Measurements from ENCODE around the gene EXD3.

EXD3 gene

GRCh38 chr9:137352511-137353222, 70.3 kb downstream of the EXD3 start:
- DNase-seq (ENCODE audit: low read depth), result no peak
- no peak overlapping the region for H3K4me3 ChIP-seq (ENCODE audit: low read length)
- no peak for TF ChIP-seq CTCF (conservative IDR thresholded peaks at IDR 0.05; ENCODE audit: low read length)

- no peak overlapping the region for H3K4me3 ChIP-seq (ENCODE audit: low read length)
- DNase-seq (ENCODE audit: low read depth), result no peak
- TF ChIP-seq CTCF (conservative IDR thresholded peaks at IDR 0.05; ENCODE audit: low read length), result no peak
These were observed 71.0 kb downstream of the EXD3 start for GRCh38 chr9:137351781-137352501.

GRCh38 chr9:137350696-137351584, 72.0 kb downstream of the EXD3 start:
- no peak overlapping the region for H3K4me3 ChIP-seq (ENCODE audit: low read length)
- no peak for DNase-seq (ENCODE audit: low read depth)
- TF ChIP-seq CTCF (conservative IDR thresholded peaks at IDR 0.05; ENCODE audit: low read length), result no peak

- no peak overlapping the region for H3K4me3 ChIP-seq (ENCODE audit: low read length)
- no peak for DNase-seq (ENCODE audit: low read depth)
- no peak for TF ChIP-seq CTCF (conservative IDR thresholded peaks at IDR 0.05; ENCODE audit: low read length)
These were observed 73.4 kb downstream of the EXD3 start for GRCh38 chr9:137349471-137350033.

GRCh38 chr9:137348769-137349470, 74.0 kb downstream of the EXD3 start:
- TF ChIP-seq CTCF (conservative IDR thresholded peaks at IDR 0.05; ENCODE audit: low read length), result no peak
- no peak for DNase-seq (ENCODE audit: low read depth)
- H3K4me3 ChIP-seq (ENCODE audit: low read length), result no peak overlapping the region

GRCh38 chr9:137347928-137348327, 75.0 kb downstream of the EXD3 start:
- no peak for TF ChIP-seq CTCF (conservative IDR thresholded peaks at IDR 0.05; ENCODE audit: low read length)

More at GRCh38 chr9:137347928-137348327, 75.0 kb downstream of the EXD3 start:
- no peak for DNase-seq (ENCODE audit: low read depth)
- no peak overlapping the region for H3K4me3 ChIP-seq (ENCODE audit: low read length)

Measured in AG10803 (cell line).